Caki2 (cell line): ENCODE results near the gene ARPC4. TPM values are rescaled to one million over a fixed set of nuclear protein-coding genes. Genes with fewer than 3 reads are reported as not detected.

ENCODE experiments used
- DNase-seq: peaks from one replicate; pipeline ENCODE4 v3.0.0-alpha.2; 2015; ENCODE audit warnings: low read depth
- in situ Hi-C: cut with HindIII; loops from 2 replicates; pipeline ENCODE4 v1.10.0; 2016; ENCODE audit warnings: low sequenced_read_pairs, low pct_unique_long_range_greater_than_20kb, mixed read lengths
- total RNA-seq: library from RNA; depleted of rRNA; stranded (reverse); fragments of >200 nt; shearing (Covaris generic); gene quantifications from 2 replicates; pipeline ENCODE4 v1.2.3, GENCODE V29; 2014; ENCODE audit warnings: low replicate concordance

Gene ARPC4
- total RNA-seq, 1 experiment from 2014 or later = 238 TPM

- in situ Hi-C loops = no loop called here
- no peak for DNase-seq
Observed at GRCh38 chr3:9785602-9786001, 7.3 kb upstream of the ARPC4 start.

GRCh38 chr3:9786209-9786739 is 6.6 kb upstream of the ARPC4 start:
- in situ Hi-C loops = no loop called here
- no peak for DNase-seq

- no peak for DNase-seq
- in situ Hi-C loops = no loop called here
Observed at GRCh38 chr3:9786825-9787669, 5.8 kb upstream of the ARPC4 start.

GRCh38 chr3:9787714-9788113 is 5.2 kb upstream of the ARPC4 start:
- no peak for DNase-seq
- in situ Hi-C loops = no loop called here

- no peak for DNase-seq
- in situ Hi-C loops = no loop called here
Observed at GRCh38 chr3:9791127-9791526, 1.8 kb upstream of the ARPC4 start.

GRCh38 chr3:9791790-9792404 is 985 bp upstream of the ARPC4 start:
- in situ Hi-C loops = no loop called here
- no peak for DNase-seq

GRCh38 chr3:9793161-9793781 is 389 bp downstream of the ARPC4 start:
- peak; percentile 23 for DNase-seq
- in situ Hi-C loops = no loop called here

- DNase-seq = no peak
- in situ Hi-C loops = no loop called here
Observed at GRCh38 chr3:9794400-9794799, 1.5 kb downstream of the ARPC4 start.

GRCh38 chr3:9795207-9795606 is 2.3 kb downstream of the ARPC4 start:
- no peak for DNase-seq
- in situ Hi-C loops = no loop called here

- in situ Hi-C loops = no loop called here
- no peak for DNase-seq
Observed at GRCh38 chr3:9797196-9797945, 4.5 kb downstream of the ARPC4 start.

GRCh38 chr3:9800529-9800928 is 7.6 kb downstream of the ARPC4 start:
- no peak for DNase-seq
- in situ Hi-C loops = no loop called here

- in situ Hi-C loops = no loop called here
- DNase-seq = no peak
Observed at GRCh38 chr3:9803494-9803893, 10.6 kb downstream of the ARPC4 start.

- in situ Hi-C loops = no loop called here
- DNase-seq = no peak
Observed at GRCh38 chr3:9804996-9805395, 12.1 kb downstream of the ARPC4 start.

GRCh38 chr3:9806137-9806536 is 13.3 kb downstream of the ARPC4 start:
- in situ Hi-C loops = no loop called here
- DNase-seq = no peak

GRCh38 chr3:9806688-9807589 is 14.1 kb downstream of the ARPC4 start:
- no peak for DNase-seq
- in situ Hi-C loops = no loop called here

GRCh38 chr3:9807981-9808344 is 15.1 kb downstream of the ARPC4 start:
- in situ Hi-C loops = no loop called here
- no peak for DNase-seq

- peak; percentile 39 for DNase-seq
- in situ Hi-C loops = no loop called here
Observed at GRCh38 chr3:9808345-9809037, 15.6 kb downstream of the ARPC4 start.
